ENCODE results near the gene DGCR8.

The DGCR8 gene

GRCh38 chr22:20153945-20154344 lies 73.9 kb downstream of the DGCR8 start:
- H3K4me3 ChIP-seq (ENCODE audit: low read depth, low read length): no peak overlapping the region
- no peak for TF ChIP-seq CTCF (IDR thresholded peaks at IDR 0.05; ENCODE audit: borderline replicate concordance, insufficient read depth, low read depth, low read length)

- TF ChIP-seq CTCF (IDR thresholded peaks at IDR 0.05; ENCODE audit: borderline replicate concordance, insufficient read depth, low read depth, low read length): peak; percentile 24; the same call in 1 of the 2 replicates
- no peak overlapping the region for H3K4me3 ChIP-seq (ENCODE audit: low read depth, low read length)
Measured at GRCh38 chr22:20154602-20155187, 74.7 kb downstream of the DGCR8 start.

- no peak overlapping the region for H3K4me3 ChIP-seq (ENCODE audit: low read depth, low read length)
- no peak for TF ChIP-seq CTCF (IDR thresholded peaks at IDR 0.05; ENCODE audit: borderline replicate concordance, insufficient read depth, low read depth, low read length)
Measured at GRCh38 chr22:20155330-20156041, 75.4 kb downstream of the DGCR8 start.

- no peak overlapping the region for H3K4me3 ChIP-seq (ENCODE audit: low read depth, low read length)
- TF ChIP-seq CTCF (IDR thresholded peaks at IDR 0.05; ENCODE audit: borderline replicate concordance, insufficient read depth, low read depth, low read length): no peak
Measured at GRCh38 chr22:20156042-20156389, 76.0 kb downstream of the DGCR8 start.

- H3K4me3 ChIP-seq (ENCODE audit: low read depth, low read length): no peak overlapping the region
- peak; percentile 95 for TF ChIP-seq CTCF (IDR thresholded peaks at IDR 0.05; ENCODE audit: borderline replicate concordance, insufficient read depth, low read depth, low read length)
Measured at GRCh38 chr22:20156611-20157429, 76.8 kb downstream of the DGCR8 start.

- H3K4me3 ChIP-seq (ENCODE audit: low read depth, low read length): no peak overlapping the region
- TF ChIP-seq CTCF (IDR thresholded peaks at IDR 0.05; ENCODE audit: borderline replicate concordance, insufficient read depth, low read depth, low read length): no peak
Measured at GRCh38 chr22:20157430-20158183, 77.6 kb downstream of the DGCR8 start.

Measured in GM12875 (cell line).